Neural progenitor cell (in vitro differentiated cells): ENCODE measurements around the gene UBL5.

Experiments
- EZH2 ChIP-seq: fragments of 200-600 bp; sonication (generic); IDR thresholded peaks from 2 replicates; pipeline ENCODE4 v1.6.1; 2017; ENCODE audit warnings: antibody characterized with exemption, mild to moderate bottlenecking, moderate library complexity
- EZH2phosphoT487 ChIP-seq: fragments of 200-600 bp; sonication (generic); IDR thresholded peaks from 2 replicates; pipeline ENCODE4 v1.6.1; 2017; ENCODE audit warnings: antibody characterized with exemption
- TF ChIP-seq, protein P1 (sequence below): fragments of 200-600 bp; sonication (generic); IDR thresholded peaks from 2 replicates; pipeline ENCODE4 v1.5.1; 2017; ENCODE audit warnings: antibody characterized with exemption, mild to moderate bottlenecking

- TF ChIP-seq, protein P1, sequence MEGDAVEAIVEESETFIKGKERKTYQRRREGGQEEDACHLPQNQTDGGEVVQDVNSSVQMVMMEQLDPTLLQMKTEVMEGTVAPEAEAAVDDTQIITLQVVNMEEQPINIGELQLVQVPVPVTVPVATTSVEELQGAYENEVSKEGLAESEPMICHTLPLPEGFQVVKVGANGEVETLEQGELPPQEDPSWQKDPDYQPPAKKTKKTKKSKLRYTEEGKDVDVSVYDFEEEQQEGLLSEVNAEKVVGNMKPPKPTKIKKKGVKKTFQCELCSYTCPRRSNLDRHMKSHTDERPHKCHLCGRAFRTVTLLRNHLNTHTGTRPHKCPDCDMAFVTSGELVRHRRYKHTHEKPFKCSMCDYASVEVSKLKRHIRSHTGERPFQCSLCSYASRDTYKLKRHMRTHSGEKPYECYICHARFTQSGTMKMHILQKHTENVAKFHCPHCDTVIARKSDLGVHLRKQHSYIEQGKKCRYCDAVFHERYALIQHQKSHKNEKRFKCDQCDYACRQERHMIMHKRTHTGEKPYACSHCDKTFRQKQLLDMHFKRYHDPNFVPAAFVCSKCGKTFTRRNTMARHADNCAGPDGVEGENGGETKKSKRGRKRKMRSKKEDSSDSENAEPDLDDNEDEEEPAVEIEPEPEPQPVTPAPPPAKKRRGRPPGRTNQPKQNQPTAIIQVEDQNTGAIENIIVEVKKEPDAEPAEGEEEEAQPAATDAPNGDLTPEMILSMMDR = peak; percentile 48
- TF ChIP-seq EZH2 = no peak
- TF ChIP-seq EZH2phosphoT487 = no peak
Observed at GRCh38 chr19:9847087-9847671, 19.5 kb downstream of the UBL5 start.
